MCF 10A (cell line): Measurements from ENCODE around the gene PPFIA4. TPM values are rescaled to one million over a fixed set of nuclear protein-coding genes. Genes with fewer than 3 reads are reported as not detected.

Source experiments
- BruUV-seq: library from RNA; stranded (reverse); fragments of 400-500 nt; replicated peaks from 2 replicates; lab custom pipeline; 2021; lab: Mats Ljungman, UMichigan
- CTCF ChIA-PET: fragments of 300-600 bp; sonication (Branson Sonifier 250); formaldehyde crosslinking; extraction: SDS; loops from one replicate; lab custom pipeline; 2021; ENCODE audit warnings: antibody characterized with exemption, inconsistent platforms; lab: Yijun Ruan, JAX
- POLR2A ChIA-PET: fragments of 300-600, 350-650 bp; sonication (Branson Sonifier 250); formaldehyde crosslinking; extraction: SDS; loops from one replicate; lab custom pipeline; 2020; ENCODE audit warnings: antibody characterized with exemption, inconsistent platforms; lab: Yijun Ruan, JAX
- DNase-seq: peaks from one replicate; pipeline ENCODE4 v3.0.0-alpha.2; 2018; ENCODE audit not compliant: unreplicated experiment
- H3K27ac Mint-ChIP-seq: one replicate; pipeline ENCODE4 v1.8.0; 2022; ENCODE audit warnings: mild to moderate bottlenecking, low read depth, mixed read lengths; ENCODE audit not compliant: unreplicated experiment
- H3K27me3 Mint-ChIP-seq: one replicate; pipeline ENCODE4 v1.8.0; 2022; ENCODE audit warnings: mixed read lengths; ENCODE audit not compliant: insufficient read depth, unreplicated experiment
- H3K36me3 Mint-ChIP-seq: one replicate; pipeline ENCODE4 v1.8.0; 2022; ENCODE audit warnings: mild to moderate bottlenecking, moderate library complexity, mixed read lengths; ENCODE audit not compliant: insufficient read depth, unreplicated experiment
- H3K4me1 Mint-ChIP-seq: one replicate; pipeline ENCODE4 v1.8.0; 2022; ENCODE audit warnings: mixed read lengths; ENCODE audit not compliant: insufficient read depth, unreplicated experiment
- H3K4me3 Mint-ChIP-seq: one replicate; pipeline ENCODE4 v1.8.0; 2022; ENCODE audit warnings: mild to moderate bottlenecking, moderate library complexity, mixed read lengths; ENCODE audit not compliant: unreplicated experiment
- H3K9me3 Mint-ChIP-seq: one replicate; pipeline ENCODE4 v1.8.0; 2022; ENCODE audit warnings: mixed read lengths; ENCODE audit not compliant: unreplicated experiment
- CTCF ChIP-seq: fragments of 200-600 bp; IDR thresholded peaks from one replicate; pipeline ENCODE4 v1.8.0; 2022; ENCODE audit warnings: antibody characterized with exemption, mild to moderate bottlenecking; ENCODE audit not compliant: unreplicated experiment
- intact Hi-C: fragments of 100-400 bp; cut with micrococcal nuclease; formaldehyde crosslinking; loops from 2 replicates; pipeline ENCODE4 v1.14.1; 2022
- total RNA-seq: library from RNA; stranded (reverse); gene quantifications from 2 replicates; pipeline ENCODE4 v1.2.3, GENCODE V29; 2022

PPFIA4 gene
- total RNA-seq, 1 experiment from 2014 or later: 0.16 TPM

DNA sequence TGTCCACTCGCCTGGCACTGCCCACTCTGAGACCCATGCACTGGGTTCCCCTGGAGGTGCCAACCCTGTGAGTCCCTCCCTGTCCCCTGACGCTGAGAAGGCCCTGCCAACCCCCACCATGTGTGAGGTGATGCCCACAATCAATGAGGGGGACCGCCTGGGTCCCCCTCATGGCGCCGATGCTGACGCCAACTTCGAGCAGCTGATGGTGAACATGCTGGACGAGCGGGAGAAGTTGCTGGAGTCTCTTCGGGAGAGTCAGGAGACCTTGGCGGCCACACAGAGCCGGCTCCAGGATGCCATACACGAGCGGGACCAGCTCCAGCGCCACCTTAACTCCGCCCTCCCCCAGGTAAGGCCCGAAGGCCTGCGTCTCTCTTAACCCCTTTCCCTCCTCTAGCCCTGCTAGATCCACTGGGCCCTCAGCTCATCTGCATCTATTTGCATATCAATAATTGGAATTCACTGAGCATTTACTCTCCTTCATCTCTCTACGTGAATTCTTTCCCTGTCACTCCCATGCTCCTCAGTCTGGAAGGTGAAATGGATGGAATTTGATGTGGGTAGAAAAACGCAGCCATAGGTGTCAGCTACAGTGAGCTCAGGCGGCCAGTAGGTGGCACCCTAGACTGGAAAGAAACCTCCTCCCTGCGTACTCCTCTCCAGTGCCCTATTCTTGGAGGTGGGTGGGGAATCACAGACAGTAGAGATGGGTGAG lies 12.8 kb downstream of the PPFIA4 start:
- peak; percentile 100 for TF ChIP-seq CTCF
- H3K27ac Mint-ChIP-seq: no peak overlapping the region
- DNase-seq: peak; percentile 90

DNA sequence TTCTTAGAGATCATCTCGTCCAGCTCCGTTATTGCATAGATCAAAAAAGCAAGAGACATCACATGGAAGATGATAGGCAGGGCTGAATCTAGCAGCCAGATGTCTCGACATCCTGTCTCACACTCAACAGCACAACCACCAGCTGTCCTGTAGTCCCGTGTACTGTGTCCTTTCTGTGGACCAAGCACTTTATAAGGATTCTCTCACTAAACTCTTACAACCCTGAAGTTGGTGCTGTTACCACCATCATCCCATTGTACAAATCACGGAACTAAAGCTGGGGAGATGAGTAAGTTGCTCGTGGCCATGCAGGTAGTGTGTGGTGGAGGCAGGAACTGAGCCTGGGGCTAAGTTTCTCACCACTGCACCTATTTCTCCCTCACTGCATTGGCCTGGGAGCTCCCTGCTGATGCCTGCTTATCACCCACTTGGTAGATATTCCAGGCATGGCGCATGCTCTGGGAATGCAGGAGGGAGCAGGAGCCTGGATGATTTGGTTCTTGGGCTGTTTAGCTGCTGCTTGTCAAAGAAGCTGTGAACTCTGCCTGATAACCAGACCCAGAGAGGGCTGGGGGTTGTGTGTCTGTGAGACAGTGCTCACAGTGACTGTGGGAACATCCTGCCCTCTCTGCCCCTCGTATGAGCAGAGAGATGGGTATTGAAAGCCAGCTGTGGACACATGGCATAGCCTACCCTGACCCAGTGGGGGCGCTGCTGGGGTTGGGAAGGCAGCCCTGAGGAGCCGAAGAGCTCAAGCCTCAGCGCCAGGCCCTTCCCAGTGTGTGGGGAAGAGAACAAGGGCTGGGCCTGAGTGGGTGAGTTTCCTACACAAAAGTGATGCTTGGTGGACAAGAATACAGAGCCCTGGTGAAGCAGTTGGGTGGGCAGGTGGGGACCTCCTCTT lies 13.6 kb downstream of the PPFIA4 start:
- peak; percentile 43 for DNase-seq
- Mint-ChIP-seq H3K9me3 (no peaks in the 10 kb centered on the region), H3K27ac (no peak overlapping the region), H3K4me1 (peaks cover 18% of the 10 kb centered on the region), H3K27me3 (no peaks in the 10 kb centered on the region), H3K4me3 (no peak overlapping the region), H3K36me3 (no peaks in the 10 kb centered on the region)
- ChIA-PET CTCF (interaction anchor here (0.6 to 22.1 kb wide), 89 partner anchors 9 to 1123 kb away, joined by 3 to 702 read pairs (median 6); partner anchors contain the start of genes ADORA1, CHI3L1, MYBPH and MYOG), POLR2A (interaction anchor here (1.0 to 2.6 kb wide), 12 partner anchors 9 to 228 kb away, joined by 3 to 23 read pairs (median 4); partner anchors contain the start of gene ADORA1)
- intact Hi-C loops: loop anchor here (1.0 to 5.0 kb wide), 6 partner anchors 16 to 287 kb away; no protein-coding TSS in a partner anchor
- peak; percentile 51 for TF ChIP-seq CTCF
- no TSS peak for BruUV-seq

More for the DNA sequence above, 12.8 kb downstream of the PPFIA4 start:
- Mint-ChIP-seq H3K4me3 (no peak overlapping the region), H3K9me3 (no peaks in the 10 kb centered on the region), H3K4me1 (peaks cover 18% of the 10 kb centered on the region), H3K27me3 (no peaks in the 10 kb centered on the region), H3K36me3 (no peaks in the 10 kb centered on the region)
- intact Hi-C loops: loop anchor here (1.0 to 5.0 kb wide), 6 partner anchors 17 to 288 kb away; no protein-coding TSS in a partner anchor
- no TSS peak for BruUV-seq
- ChIA-PET POLR2A (interaction anchor here (1.0 to 2.6 kb wide), 10 partner anchors 10 to 229 kb away, joined by 3 to 23 read pairs (median 4); partner anchors contain the start of gene ADORA1), CTCF (interaction anchor here (0.5 to 22.1 kb wide), 87 partner anchors 9 to 1122 kb away, joined by 3 to 702 read pairs (median 6); partner anchors contain the start of genes ADORA1, CHI3L1, MYBPH and MYOG)

DNA sequence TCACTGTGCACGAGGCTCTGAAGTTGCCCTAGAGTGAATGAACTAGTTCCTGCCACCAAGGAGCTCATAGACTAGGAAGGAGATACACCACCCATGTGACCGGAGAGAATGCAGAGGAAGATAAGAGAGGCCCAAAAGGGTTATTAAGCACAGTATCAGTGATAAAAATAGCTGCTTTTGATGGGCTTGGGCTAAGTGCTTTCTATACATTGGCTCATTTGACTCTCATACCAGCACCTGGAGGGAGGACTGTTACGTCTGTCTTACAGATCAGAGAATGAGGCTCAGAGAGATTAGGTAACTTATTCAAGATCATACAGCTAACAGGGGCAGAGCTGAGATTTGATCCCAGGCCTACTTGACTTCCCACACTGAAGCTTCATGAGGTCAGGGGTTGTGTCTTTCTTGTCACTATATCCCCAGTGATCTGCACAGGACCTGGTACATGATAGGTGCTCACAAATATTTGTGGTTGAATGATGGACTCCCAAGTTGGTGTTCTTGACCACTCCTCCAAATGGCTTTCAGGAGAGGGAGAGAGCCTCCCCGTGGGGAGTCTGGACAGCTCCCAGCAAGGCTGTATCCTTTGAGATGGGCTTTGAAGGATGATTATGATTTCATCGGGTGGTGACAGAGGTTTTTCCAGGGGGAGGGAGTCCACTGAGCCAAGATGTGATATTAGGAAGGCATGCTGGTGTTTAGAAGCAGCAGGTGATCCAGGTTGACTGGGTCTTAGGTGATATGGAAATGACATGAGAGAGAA lies 14.4 kb downstream of the PPFIA4 start:
- Mint-ChIP-seq H3K4me3 (no peak overlapping the region), H3K4me1 (peaks cover 18% of the 10 kb centered on the region), H3K27ac (no peak overlapping the region), H3K36me3 (no peaks in the 10 kb centered on the region), H3K27me3 (no peaks in the 10 kb centered on the region), H3K9me3 (no peaks in the 10 kb centered on the region)
- DNase-seq: no peak
- POLR2A ChIA-PET: interaction anchor here (1.0 to 2.6 kb wide), 8 partner anchors 14 to 227 kb away, joined by 3 to 23 read pairs (median 6); no protein-coding TSS in a partner anchor
- intact Hi-C loops: no loop called here
- CTCF ChIA-PET: interaction anchor here (0.7 to 22.1 kb wide), 47 partner anchors 8 to 604 kb away, joined by 3 to 702 read pairs (median 8); partner anchors contain the start of genes ADORA1, CHI3L1, MYBPH and PPFIA4
- no TSS peak for BruUV-seq
- TF ChIP-seq CTCF: no peak
